H1 (cell line): ENCODE data around the gene ANAPC5. TPM values are rescaled to one million over a fixed set of nuclear protein-coding genes. Genes with fewer than 3 reads are reported as not detected.

Experiments
- CTCF ChIA-PET: fragments of 300-600 bp; sonication (Branson Sonifier 250); formaldehyde crosslinking; loops from one replicate; lab custom pipeline; 2021; ENCODE audit not compliant: partially characterized antibody; lab: Charles Lee
- POLR2A ChIA-PET: fragments of 300-600 bp; sonication (Branson Sonifier 250); formaldehyde crosslinking; loops from one replicate; lab custom pipeline; 2021; ENCODE audit warnings: inconsistent platforms; ENCODE audit not compliant: partially characterized antibody; lab: Charles Lee
- DNase-seq, 2 experiments: peaks; one replicate each; pipeline versions ENCODE4 v3.0.0 to v3.0.0-alpha.2; 2010 to 2022; ENCODE audit warnings: low spot score in 2 of 2, low read depth in 1 of 2, mixed read lengths in 1 of 2
- FAIRE-seq: peaks from 2 replicates; lab custom pipeline; 2011; peaks lifted over from hg19 to GRCh38; lab: Jason Lieb, UNC
- H2AFZ ChIP-seq: 2 replicates; pipeline ENCODE4 v1.8.1; 2012; ENCODE audit warnings: low read length, inconsistent platforms
- H2AK5ac ChIP-seq: 2 replicates; pipeline ENCODE4 v1.6.1; 2013; ENCODE audit warnings: low read depth, low read length
- H2BK120ac ChIP-seq: replicated peaks from 2 replicates; pipeline ENCODE3; 2013; ENCODE audit warnings: low read depth, low read length, inconsistent platforms
- H2BK12ac ChIP-seq: 2 replicates; pipeline ENCODE4 v1.6.1; 2013; ENCODE audit warnings: low read depth, low read length
- H2BK15ac ChIP-seq: 2 replicates; pipeline ENCODE4 v1.6.1; 2013; ENCODE audit warnings: low read length
- H2BK20ac ChIP-seq: 2 replicates; pipeline ENCODE4 v1.6.1; 2013; ENCODE audit warnings: low read length
- H2BK5ac ChIP-seq: 2 replicates; pipeline ENCODE4 v1.6.1; 2013; ENCODE audit warnings: low read depth, low read length
- H3K14ac ChIP-seq: 2 replicates; pipeline ENCODE4 v1.6.1; 2013; ENCODE audit warnings: inconsistent platforms; ENCODE audit not compliant: insufficient read length
- H3K18ac ChIP-seq: 2 replicates; pipeline ENCODE4 v1.6.1; 2013; ENCODE audit warnings: low read length; ENCODE audit errors: extremely low read depth
- H3K23ac ChIP-seq: 2 replicates; pipeline ENCODE4 v1.6.1; 2013; ENCODE audit warnings: inconsistent platforms; ENCODE audit not compliant: insufficient read length
- H3K23me2 ChIP-seq: 2 replicates; pipeline ENCODE4 v1.6.1; 2013; ENCODE audit warnings: low read depth, low read length
- H3K27ac ChIP-seq: 2 replicates; pipeline ENCODE4 v1.6.1; 2011; ENCODE audit warnings: low read depth, low read length, inconsistent platforms
- H3K27me3 ChIP-seq, 4 experiments: replicated peaks in 1 of 4; 1 replicate in 1 of 4; 2 replicates in 3 of 4; pipeline versions ENCODE4 v1.6.1 to v1.8.1; 2011 to 2013; ENCODE audit warnings: low read length in 3 of 4, mild to moderate bottlenecking in 3 of 4, inconsistent platforms in 2 of 4, mixed read lengths in 2 of 4, moderate library complexity in 1 of 4; ENCODE audit not compliant: control insufficient read depth in 3 of 4, insufficient read depth in 3 of 4; ENCODE audit errors: extremely low read depth in 1 of 4
- H3K36me3 ChIP-seq, 4 experiments: 2 replicates each; pipeline versions ENCODE4 v1.6.1 to v1.8.1; 2011 to 2013; ENCODE audit warnings: mild to moderate bottlenecking in 4 of 4, low read length in 3 of 4, moderate library complexity in 2 of 4, control low read depth in 1 of 4, inconsistent platforms in 1 of 4; ENCODE audit not compliant: insufficient read depth in 4 of 4, control insufficient read depth in 2 of 4
- H3K4ac ChIP-seq: replicated peaks from 2 replicates; pipeline ENCODE3; 2013; ENCODE audit warnings: low read length, low read depth, mixed read lengths, inconsistent platforms; ENCODE audit not compliant: insufficient read length
- H3K4me1 ChIP-seq, 4 experiments: replicated peaks in 1 of 4; 1 replicate in 1 of 4; 2 replicates in 3 of 4; pipeline versions ENCODE4 v1.6.1 to v1.8.1; 2011 to 2013; ENCODE audit warnings: low read length in 3 of 4, inconsistent platforms in 2 of 4, mixed read lengths in 1 of 4; ENCODE audit not compliant: insufficient read depth in 4 of 4, control insufficient read depth in 3 of 4
- H3K4me2 ChIP-seq, 2 experiments: 2 replicates each; pipeline versions ENCODE4 v1.6.1 to v1.8.1; 2011 to 2013; ENCODE audit warnings: low read depth in 2 of 2, low read length in 2 of 2, control low read depth in 1 of 2, inconsistent platforms in 1 of 2, mild to moderate bottlenecking in 1 of 2; ENCODE audit not compliant: insufficient read depth in 1 of 2
- H3K4me3 ChIP-seq, 4 experiments: fragments of 200-600, 300-600 bp in 1 of 4; sonication (generic), shearing (Covaris generic), sonication (Bioruptor Twin) in 1 of 4; 2 replicates each; pipeline versions ENCODE4 v1.5.1 to v1.8.1; 2011 to 2016; ENCODE audit warnings: low read length in 4 of 4, low read depth in 3 of 4, control low read depth in 2 of 4, inconsistent platforms in 2 of 4, mild to moderate bottlenecking in 2 of 4, mixed read lengths in 1 of 4, moderate library complexity in 1 of 4; ENCODE audit not compliant: insufficient read depth in 2 of 4; ENCODE audit errors: extremely low read depth in 1 of 4
- H3K56ac ChIP-seq: replicated peaks from 2 replicates; pipeline ENCODE3; 2013; ENCODE audit warnings: low read depth, mild to moderate bottlenecking, mixed read lengths, low read length, inconsistent platforms; ENCODE audit not compliant: insufficient read length
- H3K79me1 ChIP-seq: 2 replicates; pipeline ENCODE4 v1.6.1; 2013; ENCODE audit warnings: low read depth, low read length, control low read depth
- H3K79me2 ChIP-seq, 2 experiments: 2 replicates each; pipeline versions ENCODE4 v1.6.1 to v1.8.1; 2012 to 2013; ENCODE audit warnings: low read length in 2 of 2, mild to moderate bottlenecking in 2 of 2, inconsistent platforms in 1 of 2; ENCODE audit not compliant: insufficient read depth in 2 of 2, control insufficient read depth in 1 of 2
- H3K9ac ChIP-seq, 4 experiments: replicated peaks in 1 of 4; 1 replicate in 1 of 4; 2 replicates in 3 of 4; pipeline versions ENCODE4 v1.6.1 to v1.8.1; 2011 to 2013; ENCODE audit warnings: low read depth in 3 of 4, low read length in 3 of 4, control low read depth in 2 of 4, mild to moderate bottlenecking in 2 of 4, moderate library complexity in 2 of 4, inconsistent platforms in 1 of 4; ENCODE audit errors: extremely low read depth in 1 of 4
- H3K9me3 ChIP-seq, 2 experiments: 2 replicates each; pipeline versions ENCODE4 v1.6.1 to v1.8.1; 2012 to 2013; ENCODE audit warnings: mild to moderate bottlenecking in 2 of 2, moderate library complexity in 2 of 2, control low read depth in 1 of 2, inconsistent platforms in 1 of 2, low read depth in 1 of 2, low read length in 1 of 2, mixed read lengths in 1 of 2; ENCODE audit not compliant: insufficient read depth in 2 of 2
- H4K20me1 ChIP-seq, 2 experiments: replicated peaks in 1 of 2; 2 replicates each; pipeline versions ENCODE3 to v1.8.1; 2011 to 2013; ENCODE audit warnings: inconsistent platforms in 2 of 2, low read length in 2 of 2, mild to moderate bottlenecking in 1 of 2; ENCODE audit not compliant: insufficient read depth in 2 of 2, control insufficient read depth in 1 of 2
- H4K5ac ChIP-seq: 2 replicates; pipeline ENCODE4 v1.6.1; 2013; ENCODE audit warnings: low read length, low read depth, mixed read lengths, inconsistent platforms; ENCODE audit not compliant: insufficient read length
- H4K8ac ChIP-seq: 2 replicates; pipeline ENCODE4 v1.8.0; 2013; ENCODE audit warnings: mild to moderate bottlenecking, moderate library complexity, low read length, inconsistent platforms; ENCODE audit not compliant: insufficient read depth; ENCODE audit errors: extremely low read depth
- H4K91ac ChIP-seq: replicated peaks from 2 replicates; pipeline ENCODE3; 2013; ENCODE audit warnings: low read length, mixed read lengths, inconsistent platforms; ENCODE audit not compliant: insufficient read length
- WGBS, 2 experiments: shearing (Covaris generic) in 1 of 2; methylation state at CpG; one replicate each; pipeline versions ENCODE4 v1.1.6 to v1.1.7; 2013 to 2015; ENCODE audit warnings: low lambda C conversion rate in 2 of 2, mixed read lengths in 2 of 2, inconsistent platforms in 1 of 2, low coverage in 1 of 2, missing lambda C conversion rate in 1 of 2; ENCODE audit not compliant: insufficient replicate concordance in 2 of 2, insufficient coverage in 1 of 2, insufficient read length in 1 of 2; ENCODE audit errors: extremely low coverage in 1 of 2, missing lambda C conversion rate in 1 of 2; 5-methylcytosine and 5-hydroxymethylcytosine counted together
- polyA plus RNA-seq, 7 experiments: library from polyadenylated mRNA; depleted of rRNA in 3 of 7; stranded (reverse) in 5 of 7; unstranded in 2 of 7; fragments of >200 nt in 5 of 7; fragments of 200-250 nt in 2 of 7; gene quantifications; 1 replicate in 5 of 7; 2 replicates in 1 of 7; 4 replicates in 1 of 7; pipeline versions ENCODE4 v1.2.1 to v1.2.3, GENCODE V29; 2011 to 2013; ENCODE audit warnings: missing spikeins in 2 of 7, mixed read lengths in 2 of 7
- total RNA-seq: library from RNA; stranded (reverse); fragmentation: NEBNext Ultra II Directional; extraction: Animal tissue kit (Norgen Biotek cat#: 25700); gene quantifications from 2 replicates; pipeline ENCODE4 v1.2.1, GENCODE V29; 2021
- TF ChIP-seq, protein P1 (sequence below), 3 experiments: IDR thresholded peaks; 1 replicate in 2 of 3; 2 replicates in 1 of 3; pipeline versions ENCODE4 v1.5.1 to v1.6.1; 2011; ENCODE audit warnings: low read length in 3 of 3, mild to moderate bottlenecking in 3 of 3, inconsistent platforms in 2 of 3, low read depth in 1 of 3, moderate library complexity in 1 of 3; ENCODE audit not compliant: insufficient read depth in 1 of 3; ENCODE audit errors: control extremely low read depth in 1 of 3

The ANAPC5 gene
- total and polyA plus RNA-seq, 2 of the 8 experiments (the other 6 are each of a cell fraction or from before 2014, with no cell fraction given) = 103 to 127 TPM

DNA sequence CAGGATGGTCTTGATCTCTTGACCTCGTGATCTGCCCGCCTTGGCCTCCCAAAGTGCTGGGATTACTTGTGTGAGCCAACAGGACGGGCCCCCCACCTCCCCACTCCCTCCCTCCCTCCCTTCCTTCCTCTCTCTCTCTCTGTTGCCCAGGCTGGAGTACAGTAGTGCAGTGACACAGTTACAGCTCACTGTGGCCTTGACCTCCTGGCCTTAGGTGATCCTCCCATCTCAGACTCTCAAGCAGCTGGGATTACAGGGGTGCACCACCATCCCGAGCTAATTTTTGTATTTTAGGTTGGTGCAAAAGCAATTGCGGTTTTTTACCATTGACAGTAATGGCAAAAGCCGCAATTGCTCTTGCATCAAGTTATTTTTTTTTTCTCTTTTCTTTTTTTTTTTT is 19.2 kb upstream of the ANAPC5 start:
- no peak overlapping the region for H3K14ac ChIP-seq
- H2BK15ac ChIP-seq = no peak overlapping the region
- no peak for FAIRE-seq
- no peak overlapping the region for H4K8ac ChIP-seq
- H2BK5ac ChIP-seq = no peak overlapping the region
- 90% methylated on average over 4 of the region's 6 CpGs; no CpG with 5 or more reads in 1 of the 2 experiments for WGBS, 2 experiments
- CTCF ChIA-PET = interaction anchor here (0.7 kb wide), 1 partner anchor 15 kb away, joined by 3 read pairs; no protein-coding TSS in a partner anchor
- H2AK5ac ChIP-seq = no peak overlapping the region
- H3K4me1 ChIP-seq = no peaks in the 10 kb centered on the region
- TF ChIP-seq, protein P1, sequence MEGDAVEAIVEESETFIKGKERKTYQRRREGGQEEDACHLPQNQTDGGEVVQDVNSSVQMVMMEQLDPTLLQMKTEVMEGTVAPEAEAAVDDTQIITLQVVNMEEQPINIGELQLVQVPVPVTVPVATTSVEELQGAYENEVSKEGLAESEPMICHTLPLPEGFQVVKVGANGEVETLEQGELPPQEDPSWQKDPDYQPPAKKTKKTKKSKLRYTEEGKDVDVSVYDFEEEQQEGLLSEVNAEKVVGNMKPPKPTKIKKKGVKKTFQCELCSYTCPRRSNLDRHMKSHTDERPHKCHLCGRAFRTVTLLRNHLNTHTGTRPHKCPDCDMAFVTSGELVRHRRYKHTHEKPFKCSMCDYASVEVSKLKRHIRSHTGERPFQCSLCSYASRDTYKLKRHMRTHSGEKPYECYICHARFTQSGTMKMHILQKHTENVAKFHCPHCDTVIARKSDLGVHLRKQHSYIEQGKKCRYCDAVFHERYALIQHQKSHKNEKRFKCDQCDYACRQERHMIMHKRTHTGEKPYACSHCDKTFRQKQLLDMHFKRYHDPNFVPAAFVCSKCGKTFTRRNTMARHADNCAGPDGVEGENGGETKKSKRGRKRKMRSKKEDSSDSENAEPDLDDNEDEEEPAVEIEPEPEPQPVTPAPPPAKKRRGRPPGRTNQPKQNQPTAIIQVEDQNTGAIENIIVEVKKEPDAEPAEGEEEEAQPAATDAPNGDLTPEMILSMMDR (IDR thresholded peaks at IDR 0.05; ENCODE audit: control extremely low read depth in 1 of 3, insufficient read depth in 1 of 3, low read depth in 1 of 3, low read length in 3 of 3) = no peak
- POLR2A ChIA-PET = interaction anchor here (0.7 kb wide), 1 partner anchor 20 kb away, joined by 3 read pairs; no protein-coding TSS in a partner anchor
- no peak overlapping the region for H3K18ac ChIP-seq
- H3K36me3 ChIP-seq = no peaks in the 10 kb centered on the region
- no peak overlapping the region for H2AFZ ChIP-seq
- peaks cover 0 to 2% of the 10 kb centered on the region in 2 experiments; a peak in 1 of 4 replicates for H3K9me3 ChIP-seq
- no peak overlapping the region for H2BK20ac ChIP-seq
- no peak overlapping the region for H3K4me3 ChIP-seq
- no peak overlapping the region for H3K56ac ChIP-seq
- H4K5ac ChIP-seq = no peak overlapping the region
- H4K91ac ChIP-seq = no peak overlapping the region
- H2BK120ac ChIP-seq = no peak overlapping the region
- no peak overlapping the region for H3K27ac ChIP-seq
- no peaks in the 10 kb centered on the region for H3K79me1 ChIP-seq
- no peak overlapping the region for H3K9ac ChIP-seq
- H4K20me1 ChIP-seq = no peaks in the 10 kb centered on the region
- no peak overlapping the region for H2BK12ac ChIP-seq
- no peaks in the 10 kb centered on the region for H3K23me2 ChIP-seq
- H3K23ac ChIP-seq = no peak overlapping the region
- no peak overlapping the region for H3K4ac ChIP-seq
- no peak overlapping the region for H3K4me2 ChIP-seq
- no peak for DNase-seq
- no peaks in the 10 kb centered on the region for H3K79me2 ChIP-seq
- no peaks in the 10 kb centered on the region for H3K27me3 ChIP-seq
